Right atrium auricular region (tissue), 2 donors: Measurements from ENCODE around the gene SORBS2. TPM values are rescaled to one million over a fixed set of nuclear protein-coding genes. Genes with fewer than 3 reads are reported as not detected.
A peak's percentile ranks its signal among the peaks of the same experiment; 100 is the strongest.

ENCODE experiments used
- DNase-seq: peaks from one replicate; pipeline ENCODE4 v3.0.0-alpha.2; 2019; ENCODE audit warnings: low spot score
- H3K27ac ChIP-seq, 2 donors: fragments of 200-600 bp; sonication (generic); 1 replicate in 1 of 2; 2 replicates in 1 of 2; pipeline ENCODE4 v1.5.1; 2016 to 2019
- H3K27me3 ChIP-seq, 2 donors: fragments of 200-600 bp; sonication (generic); one replicate each; pipeline versions ENCODE4 v1.5.1 to v1.6.0; 2017 to 2019
- H3K36me3 ChIP-seq: fragments of 200-600 bp; sonication (generic); one replicate; pipeline ENCODE4 v1.5.1; 2016
- H3K4me1 ChIP-seq, 2 donors: fragments of 200-600 bp; sonication (generic); one replicate each; pipeline versions ENCODE4 v1.5.1 to v1.6.0; 2017 to 2019
- H3K4me3 ChIP-seq, 2 donors: fragments of 200-600 bp; sonication (generic); 1 replicate in 1 of 2; 2 replicates in 1 of 2; pipeline ENCODE4 v1.5.1; 2017 to 2019; ENCODE audit warnings: mild to moderate bottlenecking in 1 of 2, moderate library complexity in 1 of 2
- H3K9me3 ChIP-seq, 2 donors: fragments of 200-600 bp; sonication (generic); one replicate each; pipeline ENCODE4 v1.5.1; 2019
- CTCF ChIP-seq, 2 donors: fragments of 200-600 bp; sonication (generic); IDR thresholded peaks; one replicate each; pipeline ENCODE4 v1.5.1; 2019; ENCODE audit warnings: antibody characterized with exemption in 2 of 2
- total RNA-seq, 2 donors: library from RNA; depleted of rRNA; stranded (reverse); fragments of >200 nt; gene quantifications; one replicate each; pipeline ENCODE4 v1.1.0, GENCODE V29; 2016

The SORBS2 gene
- total RNA-seq, 2 donors from 2014 or later, result 530 to 741 TPM

- H3K27ac ChIP-seq, result peak overlapping the region; percentile 46 to 67
- no peaks in the 10 kb centered on the region for H3K9me3 ChIP-seq
- peaks cover 24% of the 10 kb centered on the region for H3K36me3 ChIP-seq
- TF ChIP-seq CTCF (IDR thresholded peaks at IDR 0.05), result no peak
- peaks cover 0 to 14% of the 10 kb centered on the region in 2 donors for H3K4me1 ChIP-seq
- H3K4me3 ChIP-seq, result no peak overlapping the region
- no peaks in the 10 kb centered on the region for H3K27me3 ChIP-seq
- no peak for DNase-seq
Observed at GRCh38 chr4:185587427-185588161, 224.4 kb downstream of the SORBS2 start.

DNA sequence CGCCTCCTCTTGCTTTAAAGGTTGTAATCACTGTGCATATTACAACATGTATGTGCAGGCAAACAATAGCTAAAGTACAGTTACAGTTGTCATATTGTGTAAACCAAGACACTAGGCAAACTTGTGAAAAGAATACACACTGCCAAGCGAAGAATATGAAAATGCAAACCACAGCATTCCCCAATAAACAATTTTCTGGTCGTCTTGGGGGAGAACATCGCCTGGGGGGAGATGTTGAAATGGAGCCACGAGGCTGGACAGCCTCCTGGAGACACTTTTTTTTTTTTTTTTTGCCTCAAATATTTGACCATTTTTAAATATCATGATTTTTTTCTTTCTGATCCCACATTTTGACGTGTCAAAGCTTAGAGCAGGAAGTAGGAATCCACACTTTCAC, 225.0 kb downstream of the SORBS2 start:
- Histone ChIP-seq H3K27ac (peak overlapping the region in 1 of 2 donors; percentile 67), H3K4me3 (no peak overlapping the region)

DNA sequence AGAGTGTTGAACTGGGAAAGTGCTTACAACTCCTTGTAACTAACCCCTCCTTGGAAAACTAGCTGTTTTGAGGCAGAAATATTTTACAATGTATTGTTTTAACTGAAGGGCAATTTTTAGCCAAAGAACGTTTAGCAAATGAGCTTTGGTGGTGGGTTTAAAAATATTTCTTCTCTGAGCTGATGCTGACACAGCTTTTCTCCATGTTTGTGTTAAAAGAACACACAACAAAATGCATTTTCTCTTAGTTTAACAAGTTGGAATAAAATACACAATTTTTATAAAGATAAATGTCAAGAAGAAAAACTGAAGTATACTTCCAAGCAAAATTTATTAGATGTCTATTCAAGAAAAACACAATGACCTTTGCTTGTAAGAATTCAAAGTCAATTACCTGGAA, 226.8 kb downstream of the SORBS2 start:
- H3K36me3 ChIP-seq, result peaks cover 24% of the 10 kb centered on the region
- H3K4me1 ChIP-seq, result no peaks in the 10 kb centered on the region
- no peak for TF ChIP-seq CTCF (IDR thresholded peaks at IDR 0.05)
- H3K4me3 ChIP-seq, result no peak overlapping the region
- H3K9me3 ChIP-seq, result no peaks in the 10 kb centered on the region
- no peak for DNase-seq
- H3K27me3 ChIP-seq, result no peaks in the 10 kb centered on the region
- H3K27ac ChIP-seq, result peak overlapping the region in 1 of 2 donors; percentile 23

More for the DNA sequence above, 225.0 kb downstream of the SORBS2 start:
- Histone ChIP-seq H3K4me1 (peaks cover 0 to 14% of the 10 kb centered on the region in 2 donors), H3K27me3 (no peaks in the 10 kb centered on the region), H3K36me3 (peaks cover 24% of the 10 kb centered on the region), H3K9me3 (no peaks in the 10 kb centered on the region)
- no peak for TF ChIP-seq CTCF (IDR thresholded peaks at IDR 0.05)
- DNase-seq, result no peak

- H3K27ac ChIP-seq, result no peak overlapping the region
- peaks cover 18% of the 10 kb centered on the region for H3K36me3 ChIP-seq
- no peak for DNase-seq
- no peaks in the 10 kb centered on the region for H3K9me3 ChIP-seq
- H3K27me3 ChIP-seq, result no peaks in the 10 kb centered on the region
- H3K4me1 ChIP-seq, result no peaks in the 10 kb centered on the region
- TF ChIP-seq CTCF (IDR thresholded peaks at IDR 0.05), result no peak
- H3K4me3 ChIP-seq, result no peak overlapping the region
Observed at GRCh38 chr4:185583813-185584212, 228.2 kb downstream of the SORBS2 start.

DNA sequence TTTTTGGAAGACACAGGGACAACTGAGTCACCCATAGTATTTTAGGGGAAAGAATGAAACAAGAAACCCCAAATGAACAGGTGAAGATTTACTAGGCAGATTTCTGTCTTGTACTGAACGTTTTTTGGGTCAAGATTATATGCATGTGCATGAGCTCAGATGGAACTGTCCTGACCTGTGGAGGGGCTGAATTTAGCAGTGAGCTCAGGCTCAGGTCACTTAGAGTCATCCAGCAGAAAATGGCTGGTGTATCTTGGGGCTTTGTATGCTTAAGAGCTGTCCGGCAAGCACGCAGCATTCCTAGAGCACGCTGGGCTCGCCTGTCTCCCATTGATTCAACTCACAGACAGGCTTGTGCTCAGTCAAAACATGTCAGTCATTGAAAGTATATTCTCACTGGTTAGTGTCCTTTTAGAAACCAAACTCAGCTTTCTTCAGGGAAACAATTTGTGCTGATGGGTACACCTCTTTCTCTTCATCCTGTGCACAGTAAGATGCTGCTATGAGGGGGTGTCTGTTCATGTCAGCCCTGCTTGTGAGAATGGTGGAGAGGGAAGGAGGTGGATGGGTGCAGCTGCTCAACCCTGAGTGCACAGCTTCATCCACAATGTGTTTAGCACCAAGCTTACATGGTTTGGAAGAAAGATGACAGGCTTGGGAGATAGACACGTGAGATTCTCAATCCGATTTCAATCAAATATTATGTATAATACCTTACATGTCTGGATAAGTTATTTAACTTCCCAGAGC, 229.2 kb downstream of the SORBS2 start:
- TF ChIP-seq CTCF (IDR thresholded peaks at IDR 0.05), result no peak
- no peaks in the 10 kb centered on the region for H3K27me3 ChIP-seq
- no peak for DNase-seq
- peak overlapping the region in 1 of 2 donors; percentile 37 for H3K27ac ChIP-seq
- no peaks in the 10 kb centered on the region for H3K9me3 ChIP-seq
- H3K36me3 ChIP-seq, result peaks cover 17% of the 10 kb centered on the region
- H3K4me3 ChIP-seq, result no peak overlapping the region
- no peaks in the 10 kb centered on the region for H3K4me1 ChIP-seq
